Measurements from ENCODE around the gene CTSF.
"Not testable (repeated sequence)": the region's sequence is repeated elsewhere in the genome, so short reads cannot be mapped to it uniquely, and the experiment has no call there.

The CTSF gene

GRCh38 chr11:66589996-66590675, 21.7 kb upstream of the CTSF start:
- no peak for DNase-seq (ENCODE audit: low read depth in 2 of 2, low spot score in 1 of 2)

- DNase-seq (ENCODE audit: low read depth in 2 of 2, low spot score in 1 of 2), result not testable (repeated sequence)
Observed at GRCh38 chr11:66589315-66589714, 20.9 kb upstream of the CTSF start.

- no peak for DNase-seq (ENCODE audit: low read depth in 2 of 2, low spot score in 1 of 2)
Observed at GRCh38 chr11:66586136-66586535, 17.7 kb upstream of the CTSF start.

- not testable (repeated sequence) for DNase-seq (ENCODE audit: low read depth in 2 of 2, low spot score in 1 of 2)
Observed at GRCh38 chr11:66585447-66585846, 17.0 kb upstream of the CTSF start.

- not testable (repeated sequence) for DNase-seq (ENCODE audit: low read depth in 2 of 2, low spot score in 1 of 2)
Observed at GRCh38 chr11:66582565-66583147, 14.2 kb upstream of the CTSF start.

- DNase-seq (ENCODE audit: low read depth in 2 of 2, low spot score in 1 of 2), result no peak
Observed at GRCh38 chr11:66581261-66581660, 12.9 kb upstream of the CTSF start.

GRCh38 chr11:66580803-66581202, 12.4 kb upstream of the CTSF start:
- no peak for DNase-seq (ENCODE audit: low read depth in 2 of 2, low spot score in 1 of 2)

GRCh38 chr11:66579017-66579606, 10.7 kb upstream of the CTSF start:
- peak; percentile 53 to 68 for DNase-seq (ENCODE audit: low read depth in 2 of 2, low spot score in 1 of 2)

- no peak for DNase-seq (ENCODE audit: low read depth in 2 of 2, low spot score in 1 of 2)
Observed at GRCh38 chr11:66570850-66571180, 2.4 kb upstream of the CTSF start.

- DNase-seq (ENCODE audit: low read depth in 2 of 2, low spot score in 1 of 2), result no peak
Observed at GRCh38 chr11:66570079-66570849, 1.9 kb upstream of the CTSF start.

- no peak for DNase-seq (ENCODE audit: low read depth in 2 of 2, low spot score in 1 of 2)
Observed at GRCh38 chr11:66569076-66569475, 670 bp upstream of the CTSF start.

- DNase-seq (ENCODE audit: low read depth in 2 of 2, low spot score in 1 of 2), result no peak
Observed at GRCh38 chr11:66567787-66568123, 651 bp downstream of the CTSF start.

- no peak for DNase-seq (ENCODE audit: low read depth in 2 of 2, low spot score in 1 of 2)
Observed at GRCh38 chr11:66566221-66566620, 2.2 kb downstream of the CTSF start.

GRCh38 chr11:66564984-66565383, 3.4 kb downstream of the CTSF start:
- DNase-seq (ENCODE audit: low read depth in 2 of 2, low spot score in 1 of 2), result no peak

GRCh38 chr11:66564538-66564937, 3.9 kb downstream of the CTSF start:
- no peak for DNase-seq (ENCODE audit: low read depth in 2 of 2, low spot score in 1 of 2)

- no peak for DNase-seq (ENCODE audit: low read depth in 2 of 2, low spot score in 1 of 2)
Observed at GRCh38 chr11:66563832-66564231, 4.6 kb downstream of the CTSF start.

- no peak for DNase-seq (ENCODE audit: low read depth in 2 of 2, low spot score in 1 of 2)
Observed at GRCh38 chr11:66562907-66563583, 5.4 kb downstream of the CTSF start.

- no peak for DNase-seq (ENCODE audit: low read depth in 2 of 2, low spot score in 1 of 2)
Observed at GRCh38 chr11:66562275-66562674, 6.1 kb downstream of the CTSF start.

- no peak for DNase-seq (ENCODE audit: low read depth in 2 of 2, low spot score in 1 of 2)
Observed at GRCh38 chr11:66561975-66562248, 6.5 kb downstream of the CTSF start.

- DNase-seq (ENCODE audit: low read depth in 2 of 2, low spot score in 1 of 2), result no peak
Observed at GRCh38 chr11:66561178-66561974, 7.0 kb downstream of the CTSF start.

Measured in stimulated activated CD8-positive, alpha-beta memory T cell treated with anti-CD3 and anti-CD28 coated beads, Interleukin-4, amount 100 ng/mL, for 1 hour (primary cell).